ENCODE results near the gene CACNA1I. TPM values are rescaled to one million over a fixed set of nuclear protein-coding genes. Genes with fewer than 3 reads are reported as not detected.

The CACNA1I gene
- polyA plus RNA-seq, 1 donor: 0.13 TPM

Other genes with a start within 250 kb of the CACNA1I start
- 21.6 TPM for gene SYNGR1, start 220.8 kb upstream of the CACNA1I start, polyA plus RNA-seq (ENCODE audit: insufficient read length)
- 25.9 TPM for gene TAB1, start 171.0 kb upstream of the CACNA1I start, polyA plus RNA-seq (ENCODE audit: insufficient read length)
- gene MGAT3, start 113.7 kb upstream of the CACNA1I start, polyA plus RNA-seq (ENCODE audit: insufficient read length): 22.4 TPM
- gene MIEF1, start 68.5 kb upstream of the CACNA1I start, polyA plus RNA-seq (ENCODE audit: insufficient read length): 37.1 TPM
- gene ATF4, start 50.2 kb upstream of the CACNA1I start, polyA plus RNA-seq (ENCODE audit: insufficient read length): 261 TPM
- 40.2 TPM for gene RPS19BP1, start 38.0 kb upstream of the CACNA1I start, polyA plus RNA-seq (ENCODE audit: insufficient read length)

Data from left kidney (tissue), 1 donor.